Epithelial cell of esophagus (primary cell): ENCODE measurements around the gene CLDN4.

Experiments
- DNase-seq: peaks from one replicate; pipeline ENCODE4 v3.0.0; 2010; ENCODE audit warnings: low read depth
- H3K4me3 ChIP-seq: 2 replicates; pipeline ENCODE4 v1.5.1; 2011; ENCODE audit warnings: mild to moderate bottlenecking, low read length, control low read depth
- TF ChIP-seq, protein P1 (sequence below): IDR thresholded peaks from 2 replicates; pipeline ENCODE4 v1.5.1; 2011; ENCODE audit warnings: low read depth, mild to moderate bottlenecking, low read length, control low read depth, inconsistent platforms; ENCODE audit not compliant: insufficient read depth; ENCODE audit errors: missing control alignments

The CLDN4 gene

DNA sequence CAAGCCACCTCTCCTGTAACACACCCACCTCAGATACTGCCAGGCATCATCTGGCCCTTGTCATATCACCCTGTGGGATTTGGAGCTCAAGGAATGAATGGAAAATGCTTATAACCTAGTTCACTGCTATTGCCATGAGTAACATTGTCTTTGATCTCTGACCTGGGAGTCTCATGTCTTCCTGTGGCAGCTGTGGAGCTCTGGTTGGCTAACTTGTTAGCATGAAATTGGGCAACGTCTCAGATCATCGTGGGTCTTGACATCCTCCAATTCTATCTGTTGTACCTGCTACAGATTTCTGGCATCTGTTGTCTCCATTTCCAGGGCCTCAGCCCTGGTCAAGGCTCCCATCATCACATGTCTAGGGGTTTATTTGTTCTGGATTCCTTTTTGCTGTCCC is 28.0 kb downstream of the CLDN4 start:
- no peak for DNase-seq
- TF ChIP-seq, protein P1, sequence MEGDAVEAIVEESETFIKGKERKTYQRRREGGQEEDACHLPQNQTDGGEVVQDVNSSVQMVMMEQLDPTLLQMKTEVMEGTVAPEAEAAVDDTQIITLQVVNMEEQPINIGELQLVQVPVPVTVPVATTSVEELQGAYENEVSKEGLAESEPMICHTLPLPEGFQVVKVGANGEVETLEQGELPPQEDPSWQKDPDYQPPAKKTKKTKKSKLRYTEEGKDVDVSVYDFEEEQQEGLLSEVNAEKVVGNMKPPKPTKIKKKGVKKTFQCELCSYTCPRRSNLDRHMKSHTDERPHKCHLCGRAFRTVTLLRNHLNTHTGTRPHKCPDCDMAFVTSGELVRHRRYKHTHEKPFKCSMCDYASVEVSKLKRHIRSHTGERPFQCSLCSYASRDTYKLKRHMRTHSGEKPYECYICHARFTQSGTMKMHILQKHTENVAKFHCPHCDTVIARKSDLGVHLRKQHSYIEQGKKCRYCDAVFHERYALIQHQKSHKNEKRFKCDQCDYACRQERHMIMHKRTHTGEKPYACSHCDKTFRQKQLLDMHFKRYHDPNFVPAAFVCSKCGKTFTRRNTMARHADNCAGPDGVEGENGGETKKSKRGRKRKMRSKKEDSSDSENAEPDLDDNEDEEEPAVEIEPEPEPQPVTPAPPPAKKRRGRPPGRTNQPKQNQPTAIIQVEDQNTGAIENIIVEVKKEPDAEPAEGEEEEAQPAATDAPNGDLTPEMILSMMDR: no peak

DNA sequence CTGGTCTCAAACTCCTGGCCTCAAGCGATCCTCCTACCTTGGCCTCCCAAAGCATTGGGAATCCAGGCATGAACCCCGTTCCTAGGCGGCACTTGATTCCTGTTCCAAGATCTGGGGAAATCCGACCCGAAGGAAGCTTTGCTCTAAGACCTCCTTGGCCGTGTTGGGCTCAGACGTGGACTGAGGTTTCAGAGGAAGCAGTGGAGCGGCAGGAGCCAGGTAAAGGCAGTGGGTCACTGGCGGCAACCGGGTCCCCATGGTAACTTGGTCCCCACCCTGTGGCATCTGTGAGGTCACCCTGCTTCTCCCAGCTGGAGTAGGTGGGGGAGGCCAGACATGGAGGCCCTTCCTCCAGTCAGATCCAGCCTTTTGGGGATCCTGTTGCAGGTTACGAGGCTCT is 30.1 kb downstream of the CLDN4 start, which contains the start of gene TMEM270:
Gene TMEM270 (plus strand): TSS at position 301 of the 400 bp plus-strand sequence. CDS start 36 bp downstream, at position 337.
- TF ChIP-seq, protein P1: no peak
- DNase-seq: no peak
- no peak within 1 kb of the TSS for H3K4me3 ChIP-seq

More for the DNA sequence above, 28.0 kb downstream of the CLDN4 start:
- H3K4me3 ChIP-seq: no peak overlapping the region

DNA sequence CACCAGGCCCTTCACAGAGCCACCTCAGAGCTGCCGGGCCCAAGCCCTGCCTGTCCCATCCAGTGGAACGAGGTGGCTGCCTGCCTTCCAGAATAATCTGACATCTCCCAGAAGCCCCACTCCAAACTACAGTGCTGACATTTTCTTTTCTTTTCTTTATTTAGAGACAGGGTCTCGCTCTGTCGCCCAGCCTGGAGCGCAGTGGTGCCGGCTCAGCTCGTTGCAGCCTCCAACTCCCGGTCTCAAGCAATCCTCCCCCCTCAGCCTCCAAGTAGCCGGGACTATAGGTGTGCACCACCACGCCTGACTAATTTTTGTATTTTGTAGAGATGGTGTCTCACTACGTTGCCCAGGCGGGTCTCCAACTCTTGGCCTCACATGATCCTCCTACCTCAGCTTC is 30.5 kb downstream of the CLDN4 start:
- H3K4me3 ChIP-seq: no peak overlapping the region
- TF ChIP-seq, protein P1: no peak
- no peak for DNase-seq

- no peak overlapping the region for H3K4me3 ChIP-seq
- DNase-seq: no peak
- TF ChIP-seq, protein P1: no peak
Observed at GRCh38 chr7:73864981-73865711, 34.4 kb downstream of the CLDN4 start.

GRCh38 chr7:73865738-73866445 is 35.1 kb downstream of the CLDN4 start:
- no peak overlapping the region for H3K4me3 ChIP-seq
- peak; percentile 54 for DNase-seq

DNA sequence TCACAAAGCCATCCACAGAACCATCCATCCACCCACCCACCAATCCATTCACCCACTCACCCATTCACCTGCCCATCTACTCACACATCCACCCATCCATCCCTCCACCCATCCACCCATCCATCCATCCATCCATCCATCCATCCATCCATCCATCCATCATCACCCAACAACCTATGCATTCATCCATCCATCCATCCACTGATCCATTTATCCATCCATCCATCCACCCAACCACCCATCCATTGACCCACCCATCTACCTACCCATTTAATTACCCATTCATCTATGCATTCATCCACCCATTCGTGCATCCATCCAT is 35.6 kb downstream of the CLDN4 start:
- H3K4me3 ChIP-seq: no peak overlapping the region
- TF ChIP-seq, protein P1: no peak
- DNase-seq: no peak

More at GRCh38 chr7:73865738-73866445, 35.1 kb downstream of the CLDN4 start:
- TF ChIP-seq, protein P1: peak; percentile 63
